Upper lobe of right lung (tissue), 1 donor: ENCODE results near the gene SBF1. TPM values are rescaled to one million over a fixed set of nuclear protein-coding genes. Genes with fewer than 3 reads are reported as not detected.
A peak's percentile ranks its signal among the peaks of the same experiment; 100 is the strongest.
"Not testable (repeated sequence)": the region's sequence is repeated elsewhere in the genome, so short reads cannot be mapped to it uniquely, and the experiment has no call there.

Source experiments
- ATAC-seq: fragments of 200-7000 bp; cut with Tn5 transposase; one replicate; pipeline ENCODE4 v1.9.1; 2020; ENCODE audit warnings: mild to moderate bottlenecking, moderate library complexity
- DNase-seq: peaks from one replicate; pipeline ENCODE4 v3.0.0-alpha.2; 2020
- H3K27ac ChIP-seq: fragments of 200-600 bp; one replicate; pipeline ENCODE4 v1.8.0; 2022
- H3K27me3 ChIP-seq: fragments of 200-600 bp; one replicate; pipeline ENCODE4 v1.8.0; 2022; ENCODE audit warnings: mild to moderate bottlenecking
- H3K36me3 ChIP-seq: fragments of 200-600 bp; one replicate; pipeline ENCODE4 v1.8.0; 2022
- H3K4me1 ChIP-seq: fragments of 200-600 bp; one replicate; pipeline ENCODE4 v1.8.0; 2022
- H3K4me3 ChIP-seq: fragments of 200-600 bp; one replicate; pipeline ENCODE4 v1.8.0; 2022; ENCODE audit warnings: mild to moderate bottlenecking
- H3K9me3 ChIP-seq: fragments of 200-600 bp; one replicate; pipeline ENCODE4 v1.8.0; 2022
- intact Hi-C: fragments of 100-400 bp; cut with DNase I; formaldehyde crosslinking; loops from one replicate; pipeline ENCODE4 v1.11.0; 2022
- total RNA-seq: library from RNA; stranded (reverse); fragmentation: NEBNext Ultra II Directional; extraction: Animal tissue kit (Norgen Biotek cat#: 25700); gene quantifications from one replicate; pipeline ENCODE4 v1.2.1, GENCODE V29; 2021
- TF ChIP-seq, protein P1 (sequence below): fragments of 200-600 bp; IDR thresholded peaks from one replicate; pipeline ENCODE4 v1.8.0; 2022; ENCODE audit warnings: antibody characterized with exemption
- donor health status: DM: no; HTN: yes; CAD: no; lungs with severe emphysema.

SBF1 gene
- total RNA-seq, 1 donor from 2014 or later, result 69.4 TPM

DNA sequence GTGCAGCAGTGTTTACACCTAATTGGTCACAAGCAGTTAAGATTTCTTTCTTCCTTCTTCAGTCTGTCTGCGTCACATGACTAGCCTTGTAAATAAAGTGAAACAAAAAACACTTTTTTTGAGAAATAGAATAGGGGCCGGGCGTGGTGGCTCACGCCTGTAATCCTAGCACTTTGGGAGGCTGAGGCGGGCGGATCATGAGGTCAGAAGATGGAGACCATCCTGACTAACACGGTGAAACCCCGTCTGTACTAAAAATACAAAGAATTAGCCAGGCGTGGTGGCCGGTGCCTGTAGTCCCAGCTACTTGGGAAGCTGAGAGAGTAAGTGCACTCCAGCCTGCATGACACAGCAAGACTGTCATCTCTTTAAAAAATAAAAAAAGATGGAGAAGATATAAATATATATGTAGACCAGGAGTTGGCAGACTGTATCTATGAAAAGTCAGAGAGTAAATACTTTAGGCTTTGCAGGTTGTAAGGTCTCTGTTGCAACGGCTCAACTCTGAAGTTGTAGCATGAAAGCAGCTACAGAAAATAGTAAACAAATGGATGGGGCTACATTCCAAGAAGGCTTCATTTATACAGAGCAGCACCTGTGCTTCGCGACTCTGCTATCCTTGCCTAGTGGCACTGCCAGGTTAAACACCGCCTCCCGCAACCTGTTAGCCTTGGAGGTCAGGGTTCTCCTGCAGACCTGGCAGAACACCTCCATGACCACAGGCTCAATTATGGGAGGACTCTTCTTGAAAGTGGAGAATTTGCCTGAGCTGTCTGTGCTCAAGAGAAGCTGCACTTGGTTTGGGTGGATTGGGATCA is 75.8 kb downstream of the SBF1 start:
- intact Hi-C loops, result no loop called here
- ATAC-seq, result peak; percentile 6
- H3K27ac ChIP-seq, result peak overlapping the region; percentile 75

DNA sequence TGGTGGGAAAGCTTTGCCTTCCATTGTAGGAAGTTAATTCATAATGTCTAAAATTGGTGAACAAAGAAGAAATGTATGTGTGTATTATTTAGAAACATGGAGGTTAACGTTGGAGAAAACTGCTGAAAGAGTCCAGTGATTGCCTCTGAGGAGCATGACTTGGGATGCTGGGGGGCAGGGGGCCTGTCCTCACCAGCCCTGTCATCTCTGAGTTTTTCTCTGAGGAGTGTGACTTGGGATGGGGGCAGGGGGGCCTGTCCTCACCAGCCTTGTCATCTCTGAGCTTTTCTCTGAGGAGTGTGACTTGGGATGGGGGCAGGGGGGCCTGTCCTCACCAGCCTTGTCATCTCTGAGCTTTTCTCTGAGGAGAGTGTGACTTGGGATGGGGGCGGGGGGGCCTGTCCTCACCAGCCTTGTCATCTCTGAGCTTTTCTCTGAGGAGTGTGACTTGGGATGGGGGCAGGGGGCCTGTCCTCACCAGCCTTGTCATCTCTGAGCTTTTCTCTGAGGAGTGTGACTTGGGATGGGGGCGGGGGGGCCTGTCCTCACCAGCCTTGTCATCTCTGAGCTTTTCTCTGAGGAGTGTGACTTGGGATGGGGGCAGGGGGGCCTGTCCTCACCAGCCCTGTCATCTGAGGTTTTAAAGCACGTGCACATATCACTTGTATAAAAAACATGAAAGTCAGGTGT is 77.3 kb downstream of the SBF1 start:
- H3K9me3 ChIP-seq, H3K27me3 ChIP-seq, ATAC-seq, DNase-seq, H3K27ac ChIP-seq, H3K4me3 ChIP-seq, intact Hi-C loops: not testable (repeated sequence)
- peaks cover 32% of the 10 kb centered on the region for H3K36me3 ChIP-seq
- H3K4me1 ChIP-seq, result peaks cover 13% of the 10 kb centered on the region

More for the DNA sequence above, 75.8 kb downstream of the SBF1 start:
- no peak for DNase-seq
- Histone ChIP-seq H3K4me1 (peaks cover 25% of the 10 kb centered on the region), H3K36me3 (peaks cover 22% of the 10 kb centered on the region), H3K27me3 (no peaks in the 10 kb centered on the region), H3K9me3 (no peaks in the 10 kb centered on the region), H3K4me3 (no peak overlapping the region)
- TF ChIP-seq, protein P1, sequence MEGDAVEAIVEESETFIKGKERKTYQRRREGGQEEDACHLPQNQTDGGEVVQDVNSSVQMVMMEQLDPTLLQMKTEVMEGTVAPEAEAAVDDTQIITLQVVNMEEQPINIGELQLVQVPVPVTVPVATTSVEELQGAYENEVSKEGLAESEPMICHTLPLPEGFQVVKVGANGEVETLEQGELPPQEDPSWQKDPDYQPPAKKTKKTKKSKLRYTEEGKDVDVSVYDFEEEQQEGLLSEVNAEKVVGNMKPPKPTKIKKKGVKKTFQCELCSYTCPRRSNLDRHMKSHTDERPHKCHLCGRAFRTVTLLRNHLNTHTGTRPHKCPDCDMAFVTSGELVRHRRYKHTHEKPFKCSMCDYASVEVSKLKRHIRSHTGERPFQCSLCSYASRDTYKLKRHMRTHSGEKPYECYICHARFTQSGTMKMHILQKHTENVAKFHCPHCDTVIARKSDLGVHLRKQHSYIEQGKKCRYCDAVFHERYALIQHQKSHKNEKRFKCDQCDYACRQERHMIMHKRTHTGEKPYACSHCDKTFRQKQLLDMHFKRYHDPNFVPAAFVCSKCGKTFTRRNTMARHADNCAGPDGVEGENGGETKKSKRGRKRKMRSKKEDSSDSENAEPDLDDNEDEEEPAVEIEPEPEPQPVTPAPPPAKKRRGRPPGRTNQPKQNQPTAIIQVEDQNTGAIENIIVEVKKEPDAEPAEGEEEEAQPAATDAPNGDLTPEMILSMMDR, result no peak

DNA sequence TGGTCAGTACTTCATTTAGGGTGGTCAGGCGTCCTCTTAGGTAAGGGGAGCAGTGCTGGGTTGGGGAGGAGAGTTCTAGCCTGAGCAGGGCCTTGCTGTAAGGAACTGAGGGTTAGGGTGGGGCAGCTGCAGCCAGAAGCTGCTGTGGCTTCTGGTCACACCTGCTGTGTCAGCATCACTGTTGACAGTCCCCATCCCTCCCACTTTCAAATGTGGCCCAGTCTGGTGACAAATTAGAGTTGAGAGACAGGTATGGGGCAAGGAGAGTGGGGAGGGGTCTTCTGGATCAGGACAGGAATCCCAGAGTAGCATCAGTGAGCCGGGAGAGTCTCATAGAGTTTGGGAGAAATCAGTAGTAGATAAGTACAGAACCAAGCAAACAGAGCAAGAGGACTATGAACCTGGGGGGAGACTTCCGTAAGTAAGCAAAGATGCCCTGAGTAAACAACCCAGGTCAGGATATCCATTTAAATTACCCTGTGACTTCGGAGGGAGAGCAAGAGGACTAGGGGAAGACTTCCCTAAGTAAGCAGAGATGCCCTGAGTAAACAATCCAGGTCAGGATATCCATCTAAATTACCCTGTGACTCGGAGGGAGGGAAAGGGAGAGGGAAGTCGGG is 78.0 kb downstream of the SBF1 start:
- DNase-seq (no peak), ATAC-seq (no peak)
- Histone ChIP-seq H3K27ac (no peak overlapping the region), H3K36me3 (peaks cover 38% of the 10 kb centered on the region), H3K27me3 (no peaks in the 10 kb centered on the region), H3K9me3 (no peaks in the 10 kb centered on the region), H3K4me1 (peaks cover 13% of the 10 kb centered on the region), H3K4me3 (no peak overlapping the region)
- intact Hi-C loops, result no loop called here
- TF ChIP-seq, protein P1, result no peak

Other genes with a start within 250 kb of the SBF1 start
- gene TUBGCP6, start 230.0 kb downstream of the SBF1 start, total RNA-seq, result 51.3 TPM
- 48.9 TPM for gene HDAC10, start 223.8 kb downstream of the SBF1 start, total RNA-seq
- gene MAPK12, start 213.4 kb downstream of the SBF1 start, total RNA-seq, result 22.2 TPM
- 26.1 TPM for gene MAPK11, start 204.7 kb downstream of the SBF1 start, total RNA-seq
- 308 TPM for gene PLXNB2, start 167.4 kb downstream of the SBF1 start, total RNA-seq
- gene DENND6B, start 148.0 kb downstream of the SBF1 start, total RNA-seq, result 9.3 TPM
- gene PPP6R2, start 131.7 kb downstream of the SBF1 start, total RNA-seq, result 54.0 TPM
- 2.6 TPM for gene ADM2, start 6.5 kb upstream of the SBF1 start, total RNA-seq
- gene MIOX, start 11.8 kb upstream of the SBF1 start, total RNA-seq, result not detected
- gene LMF2, start 32.7 kb upstream of the SBF1 start, total RNA-seq, result 65.8 TPM
- 51.8 TPM for gene NCAPH2, start 33.2 kb upstream of the SBF1 start, total RNA-seq
- 3.1 TPM for gene SCO2, start 50.6 kb upstream of the SBF1 start, total RNA-seq
- gene TYMP, start 55.0 kb upstream of the SBF1 start, total RNA-seq, result 122 TPM
- gene KLHDC7B, start 70.9 kb upstream of the SBF1 start, total RNA-seq, result 0.69 TPM
- gene SYCE3, start 87.9 kb upstream of the SBF1 start, total RNA-seq, result not detected
- 12.7 TPM for gene CPT1B, start 103.4 kb upstream of the SBF1 start, total RNA-seq
- 66.7 TPM for gene CHKB, start 107.8 kb upstream of the SBF1 start, total RNA-seq
- 2.6 TPM for gene MAPK8IP2, start 125.8 kb upstream of the SBF1 start, total RNA-seq
- 46.4 TPM for gene ARSA, start 153.1 kb upstream of the SBF1 start, total RNA-seq
- 59.9 TPM for gene SHANK3, start 197.8 kb upstream of the SBF1 start, total RNA-seq